PC-3 (cell line): Measurements from ENCODE around the gene ARHGEF3. TPM values are rescaled to one million over a fixed set of nuclear protein-coding genes. Genes with fewer than 3 reads are reported as not detected.

ENCODE experiments used
- ATAC-seq: fragments of 200-7000 bp; cut with Tn5 transposase; 2 replicates; pipeline ENCODE4 v1.9.1; 2020; ENCODE audit warnings: mild to moderate bottlenecking, moderate library complexity
- Bru-seq: library from RNA; stranded (reverse); fragments of 400-500 nt; gene quantifications from one replicate; lab custom pipeline; 2021; lab: Mats Ljungman, UMichigan
- BruChase-seq, 2 experiments: library from RNA; stranded (reverse); fragments of 400-500 nt; gene quantifications; one replicate each; lab custom pipeline; 2021; lab: Mats Ljungman, UMichigan
- BruUV-seq: library from RNA; stranded (reverse); fragments of 400-500 nt; replicated peaks from 2 replicates; lab custom pipeline; 2021; lab: Mats Ljungman, UMichigan
- CTCF ChIA-PET: fragments of 300-600 bp; sonication (Branson Sonifier 250); formaldehyde crosslinking; loops from one replicate; lab custom pipeline; 2022; ENCODE audit warnings: antibody characterized with exemption; lab: Charles Lee
- POLR2A ChIA-PET: fragments of 300-600 bp; sonication (Branson Sonifier 250); formaldehyde crosslinking; loops from one replicate; lab custom pipeline; 2022; ENCODE audit warnings: antibody characterized with exemption; ENCODE audit not compliant: unreplicated experiment; lab: Charles Lee
- DNase-seq: peaks from one replicate; pipeline ENCODE4 v3.0.0-alpha.2; 2015
- H2AFZ ChIP-seq: fragments of 300-600 bp; sonication (generic); 2 replicates; pipeline ENCODE4 v1.6.0; 2016; ENCODE audit warnings: antibody characterized with exemption, low read length
- H3F3A ChIP-seq: fragments of 300-600 bp; sonication (generic); one replicate; pipeline ENCODE4 v1.6.0; 2017; ENCODE audit warnings: antibody characterized with exemption, low read length, control low read depth, mild to moderate bottlenecking; ENCODE audit not compliant: unreplicated experiment
- H3K27ac ChIP-seq: fragments of 300-600 bp; sonication (generic); 2 replicates; pipeline ENCODE4 v1.5.1; 2016; ENCODE audit warnings: mild to moderate bottlenecking, low read length
- H3K27me3 ChIP-seq: fragments of 300-600 bp; sonication (generic); 2 replicates; pipeline ENCODE4 v1.6.1; 2016; ENCODE audit warnings: low read length, mixed read lengths
- H3K36me3 ChIP-seq: fragments of 300-600 bp; sonication (generic); 2 replicates; pipeline ENCODE4 v1.6.1; 2016; ENCODE audit warnings: low read depth, mixed run types, low read length, mixed read lengths
- H3K4me1 ChIP-seq: fragments of 300-600 bp; sonication (generic); 2 replicates; pipeline ENCODE4 v1.5.1; 2016; ENCODE audit warnings: low read length; ENCODE audit not compliant: insufficient read depth
- H3K4me2 ChIP-seq: fragments of 300-600 bp; sonication (generic); 2 replicates; pipeline ENCODE4 v1.6.0; 2016; ENCODE audit warnings: low read length
- H3K4me3 ChIP-seq: fragments of 300-600 bp; sonication (generic); 2 replicates; pipeline ENCODE4 v1.5.1; 2016; ENCODE audit warnings: mild to moderate bottlenecking, low read length, mixed read lengths
- H3K79me2 ChIP-seq: fragments of 300-600 bp; sonication (generic); 2 replicates; pipeline ENCODE4 v1.6.1; 2017; ENCODE audit warnings: low read length, mixed read lengths
- H3K9ac ChIP-seq: fragments of 300-600 bp; sonication (generic); 2 replicates; pipeline ENCODE4 v1.6.0; 2016; ENCODE audit warnings: mild to moderate bottlenecking, low read length
- H3K9me2 ChIP-seq: fragments of 300-600 bp; sonication (generic); replicated peaks from 2 replicates; pipeline ENCODE4 v1.6.1; 2016; ENCODE audit warnings: mixed run types, low read length, mixed read lengths
- H3K9me3 ChIP-seq: fragments of 300-600 bp; sonication (generic); 2 replicates; pipeline ENCODE4 v1.6.1; 2016; ENCODE audit warnings: low read length, mixed read lengths
- H4K20me1 ChIP-seq: fragments of 300-600 bp; sonication (generic); 2 replicates; pipeline ENCODE4 v1.6.1; 2016; ENCODE audit warnings: low read length, mixed read lengths
- EZH2 ChIP-seq: fragments of 300-600 bp; sonication (generic); IDR thresholded peaks from one replicate; pipeline ENCODE4 v1.6.1; 2017; ENCODE audit warnings: antibody characterized with exemption, mild to moderate bottlenecking, low read length; ENCODE audit not compliant: unreplicated experiment
- EZH2phosphoT487 ChIP-seq: fragments of 300-600 bp; sonication (generic); IDR thresholded peaks from 2 replicates; pipeline ENCODE4 v1.6.1; 2018; ENCODE audit warnings: mild to moderate bottlenecking, antibody characterized with exemption, low read length, borderline replicate concordance
- intact Hi-C: fragments of 100-400 bp; cut with micrococcal nuclease; formaldehyde crosslinking; loops from 2 replicates; pipeline ENCODE4 v1.9.0; 2023
- long read RNA-seq: library from polyadenylated mRNA; unstranded; transcript quantifications from one replicate; pipeline ENCODE4 v2.0.0, GENCODE V29; 2021; ENCODE audit not compliant: unreplicated experiment
- total RNA-seq: library from RNA; depleted of rRNA; stranded (reverse); fragments of >200 nt; gene quantifications from 2 replicates; pipeline ENCODE4 v1.2.3, GENCODE V29; 2014; rRNA removed
- TF ChIP-seq, protein P1 (sequence below): fragments of 300-600 bp; sonication (generic); conservative IDR thresholded peaks from 2 replicates; pipeline ENCODE4 v1.5.1; 2017; ENCODE audit warnings: antibody characterized with exemption, low read depth, mild to moderate bottlenecking, low read length

ARHGEF3 gene, protein sequence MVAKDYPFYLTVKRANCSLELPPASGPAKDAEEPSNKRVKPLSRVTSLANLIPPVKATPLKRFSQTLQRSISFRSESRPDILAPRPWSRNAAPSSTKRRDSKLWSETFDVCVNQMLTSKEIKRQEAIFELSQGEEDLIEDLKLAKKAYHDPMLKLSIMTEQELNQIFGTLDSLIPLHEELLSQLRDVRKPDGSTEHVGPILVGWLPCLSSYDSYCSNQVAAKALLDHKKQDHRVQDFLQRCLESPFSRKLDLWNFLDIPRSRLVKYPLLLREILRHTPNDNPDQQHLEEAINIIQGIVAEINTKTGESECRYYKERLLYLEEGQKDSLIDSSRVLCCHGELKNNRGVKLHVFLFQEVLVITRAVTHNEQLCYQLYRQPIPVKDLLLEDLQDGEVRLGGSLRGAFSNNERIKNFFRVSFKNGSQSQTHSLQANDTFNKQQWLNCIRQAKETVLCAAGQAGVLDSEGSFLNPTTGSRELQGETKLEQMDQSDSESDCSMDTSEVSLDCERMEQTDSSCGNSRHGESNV
- 8.7 and 12.6 TPM in 2 replicates for total RNA-seq
- percentile 70 among the genes with signal in this experiment for Bru-seq, nascent RNA
- BruChase-seq, experiment 1, labeled RNA remaining after a 6-hour chase = percentile 53 among the genes with signal in this experiment
- percentile 58 among the genes with signal in this experiment for BruChase-seq, experiment 2, labeled RNA remaining after a 2-hour chase
- long read RNA-seq, transcript ARHGEF3-201 (10 exons, 3,602 nt) = major isoform, 11 of 45 reads
- long read RNA-seq, transcript ARHGEF3-202 (13 exons, 3,639 nt) = minor isoform, 6 of 45 reads
- long read RNA-seq, partial matches to known transcripts = 14 of 45 reads
- long read RNA-seq, other reads (novel, unspliced or antisense) = 14 of 45 reads

DNA sequence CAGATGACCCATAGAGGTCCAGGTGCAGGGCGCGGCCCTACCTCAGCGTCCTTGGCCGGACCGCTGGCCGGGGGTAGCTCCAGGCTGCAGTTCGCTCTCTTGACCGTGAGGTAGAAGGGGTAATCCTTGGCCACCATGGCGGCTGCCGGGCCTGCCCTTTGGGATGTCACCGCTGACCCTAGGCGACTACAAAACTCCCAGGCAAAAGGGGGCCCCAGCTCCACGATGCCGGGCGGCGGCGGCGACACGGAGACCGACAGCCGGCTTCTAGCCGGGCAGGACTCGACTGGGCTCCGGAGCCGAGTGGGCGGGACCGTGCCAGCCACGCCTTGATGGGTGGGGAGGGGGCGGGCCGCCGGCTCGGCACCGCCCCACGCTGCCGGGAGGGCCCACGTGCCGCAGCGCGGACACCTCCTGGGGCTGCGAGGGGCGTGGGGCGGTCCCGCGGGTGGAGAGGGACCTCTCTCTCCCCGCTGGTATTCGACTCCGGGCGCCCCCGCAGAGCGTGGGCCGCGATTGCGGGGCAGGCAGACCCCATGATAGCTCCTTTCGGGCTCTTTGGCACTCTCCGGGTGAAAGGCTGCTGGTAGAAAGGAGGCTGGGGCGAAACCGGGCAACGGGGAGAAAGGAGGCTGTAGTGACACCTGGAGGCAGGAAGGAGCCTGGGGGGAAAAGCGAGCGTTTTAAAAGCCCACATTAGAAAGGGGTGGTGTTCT, at the start of gene ARHGEF3:
Gene ARHGEF3, minus strand, starts transcription at position 288 of the 716 bp plus-strand sequence. Its CDS starts 151 bp downstream, at position 137.
- H3K9me3 ChIP-seq = no peaks in the 10 kb centered on the region
- peak within 1 kb of the TSS; percentile 73 for H3K4me3 ChIP-seq
- ATAC-seq = peak; percentile 91
- H3F3A ChIP-seq = no peaks in the 10 kb centered on the region
- H3K9me2 ChIP-seq = no peaks in the 10 kb centered on the region
- POLR2A ChIA-PET = interaction anchor here (0.6 to 1.8 kb wide), 3 partner anchors 12 to 67 kb away, joined by 3 to 24 read pairs (median 3); no protein-coding TSS in a partner anchor
- peaks cover 21% of the 10 kb centered on the region for H3K4me1 ChIP-seq
- CTCF ChIA-PET = interaction anchor here (0.5 to 3.6 kb wide), 9 partner anchors 9 to 282 kb away, joined by 3 to 26 read pairs (median 4); no protein-coding TSS in a partner anchor
- H3K9ac ChIP-seq = peak within 1 kb of the TSS; percentile 70
- H3K4me2 ChIP-seq = peak within 1 kb of the TSS; percentile 90
- intact Hi-C loops = loop anchor here (1.0 to 5.0 kb wide), 3 partner anchors 11 to 187 kb away; no protein-coding TSS in a partner anchor
- no peaks in the 10 kb centered on the region for H4K20me1 ChIP-seq
- TF ChIP-seq EZH2phosphoT487 (no peak), EZH2 (no peak)
- TF ChIP-seq, protein P1, sequence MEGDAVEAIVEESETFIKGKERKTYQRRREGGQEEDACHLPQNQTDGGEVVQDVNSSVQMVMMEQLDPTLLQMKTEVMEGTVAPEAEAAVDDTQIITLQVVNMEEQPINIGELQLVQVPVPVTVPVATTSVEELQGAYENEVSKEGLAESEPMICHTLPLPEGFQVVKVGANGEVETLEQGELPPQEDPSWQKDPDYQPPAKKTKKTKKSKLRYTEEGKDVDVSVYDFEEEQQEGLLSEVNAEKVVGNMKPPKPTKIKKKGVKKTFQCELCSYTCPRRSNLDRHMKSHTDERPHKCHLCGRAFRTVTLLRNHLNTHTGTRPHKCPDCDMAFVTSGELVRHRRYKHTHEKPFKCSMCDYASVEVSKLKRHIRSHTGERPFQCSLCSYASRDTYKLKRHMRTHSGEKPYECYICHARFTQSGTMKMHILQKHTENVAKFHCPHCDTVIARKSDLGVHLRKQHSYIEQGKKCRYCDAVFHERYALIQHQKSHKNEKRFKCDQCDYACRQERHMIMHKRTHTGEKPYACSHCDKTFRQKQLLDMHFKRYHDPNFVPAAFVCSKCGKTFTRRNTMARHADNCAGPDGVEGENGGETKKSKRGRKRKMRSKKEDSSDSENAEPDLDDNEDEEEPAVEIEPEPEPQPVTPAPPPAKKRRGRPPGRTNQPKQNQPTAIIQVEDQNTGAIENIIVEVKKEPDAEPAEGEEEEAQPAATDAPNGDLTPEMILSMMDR = peak; percentile 71
- no peaks in the 10 kb centered on the region for H3K27me3 ChIP-seq
- H3K36me3 ChIP-seq = no peaks in the 10 kb centered on the region
- no peaks in the 10 kb centered on the region for H3K79me2 ChIP-seq
- no TSS peak for BruUV-seq
- peak within 1 kb of the TSS; percentile 86 for H2AFZ ChIP-seq
- peak; percentile 88 for DNase-seq
- 0 out of 2 replicates have a peak within 1 kb of the TSS, but pooled peaks have one; percentile 31 for H3K27ac ChIP-seq

DNA sequence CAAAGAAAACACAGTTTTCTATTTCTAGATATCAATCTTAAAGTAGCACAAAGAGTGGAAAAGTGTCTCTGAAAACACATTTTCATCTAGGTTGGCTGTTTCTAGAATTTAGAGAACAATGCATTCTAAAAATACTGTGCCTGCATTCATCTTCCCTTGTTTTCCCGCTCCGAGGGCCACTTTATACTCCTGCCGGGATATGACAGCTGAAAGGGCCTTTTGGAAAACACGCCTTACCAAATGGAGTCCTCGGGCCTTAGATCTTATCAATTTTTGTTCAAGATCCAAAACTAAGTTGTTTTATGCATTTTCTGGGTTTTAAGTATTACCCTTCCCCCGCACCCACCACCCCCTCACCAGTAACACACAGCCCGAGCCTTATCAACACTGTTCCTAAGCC, 47.9 kb upstream of the ARHGEF3 start:
- no TSS peak for BruUV-seq
- Histone ChIP-seq H3K9me3 (no peaks in the 10 kb centered on the region), H3K4me2 (no peak overlapping the region), H3K9me2 (no peaks in the 10 kb centered on the region), H3K9ac (no peak overlapping the region), H3K27ac (no peak overlapping the region), H3K79me2 (no peaks in the 10 kb centered on the region), H4K20me1 (no peaks in the 10 kb centered on the region), H3K36me3 (no peaks in the 10 kb centered on the region), H3F3A (no peaks in the 10 kb centered on the region), H3K27me3 (no peaks in the 10 kb centered on the region), H3K4me1 (peaks cover 21% of the 10 kb centered on the region), H3K4me3 (no peak overlapping the region), H2AFZ (no peak overlapping the region)
- ChIA-PET POLR2A (no interaction called here), CTCF (no interaction called here)
- intact Hi-C loops = no loop called here
- no peak for DNase-seq
- ATAC-seq = no peak
- TF ChIP-seq, protein P1 = no peak
- TF ChIP-seq EZH2 = no peak
- TF ChIP-seq EZH2phosphoT487 = no peak
